Uterus (tissue), 4 donors: Measurements from ENCODE around the gene CAPN13. TPM values are rescaled to one million over a fixed set of nuclear protein-coding genes. Genes with fewer than 3 reads are reported as not detected.

Experiments used
- DNase-seq, 2 donors: peaks; one replicate each; pipeline ENCODE4 v3.0.0-alpha.2; 2019 to 2020
- H3K27ac ChIP-seq, 2 donors: fragments of 200-600 bp; sonication (generic); 1 replicate in 1 of 2; 2 replicates in 1 of 2; pipeline ENCODE4 v1.5.1; 2016 to 2018
- H3K27me3 ChIP-seq, 2 donors: fragments of 200-600 bp; sonication (generic); one replicate each; pipeline ENCODE4 v1.5.1; 2018 to 2019; ENCODE audit warnings: control low read depth in 1 of 2
- H3K36me3 ChIP-seq, 2 donors: fragments of 200-600 bp; sonication (generic); one replicate each; pipeline ENCODE4 v1.5.1; 2019; ENCODE audit warnings: control low read depth in 1 of 2
- H3K4me1 ChIP-seq, 2 donors: fragments of 200-600 bp; sonication (generic); one replicate each; pipeline ENCODE4 v1.5.1; 2018 to 2019; ENCODE audit warnings: control low read depth in 1 of 2
- H3K4me3 ChIP-seq, 2 donors: fragments of 200-600 bp; sonication (generic); 1 replicate in 1 of 2; 2 replicates in 1 of 2; pipeline ENCODE4 v1.5.1; 2018 to 2019; ENCODE audit warnings: mild to moderate bottlenecking in 1 of 2
- H3K9me3 ChIP-seq, 2 donors: fragments of 200-600 bp; sonication (generic); one replicate each; pipeline ENCODE4 v1.5.1; 2019; ENCODE audit warnings: control low read depth in 1 of 2
- POLR2A ChIP-seq, 2 donors: fragments of 450-650 bp; IDR thresholded peaks; one replicate each; pipeline ENCODE4 v1.6.1; 2016; ENCODE audit warnings: antibody characterized with exemption in 2 of 2, mild to moderate bottlenecking in 1 of 2, moderate library complexity in 1 of 2
- intact Hi-C: fragments of 100-400 bp; cut with DNase I; formaldehyde crosslinking; loops from one replicate; pipeline ENCODE4 v1.15.1; 2023; ENCODE audit warnings: low total_unique reads
- small RNA-seq: library from RNA; depleted of rRNA; stranded (forward); fragments of <200 nt; gene quantifications from one replicate; pipeline ENCODE3, GENCODE V24; 2016
- total RNA-seq, 4 donors: library from RNA; depleted of rRNA in 3 of 4; stranded (reverse); fragments of >200 nt in 3 of 4; gene quantifications; one replicate each; pipeline versions ENCODE4 v1.1.0 to v1.2.4, GENCODE V29; 2014 to 2023
- TF ChIP-seq, protein P1 (sequence below), 4 experiments: fragments of 200-600 bp in 2 of 4; fragments of 450-650 bp in 2 of 4; sonication (generic) in 2 of 4; IDR thresholded peaks; one replicate each; pipeline ENCODE4 v1.5.1; 2016 to 2019; ENCODE audit warnings: antibody characterized with exemption in 4 of 4, mild to moderate bottlenecking in 2 of 4, moderate library complexity in 1 of 4
- donor health status: DM: yes; HTN: yes; CAD: no.

The CAPN13 gene
- total RNA-seq, 4 donors from 2014 or later, result 0.76 TPM; not detected in 3

GRCh38 chr2:30677231-30677630 is 130.0 kb downstream of the CAPN13 start:
- Histone ChIP-seq H3K4me1 (no peaks in the 10 kb centered on the region), H3K27me3 (no peaks in the 10 kb centered on the region), H3K9me3 (no peaks in the 10 kb centered on the region), H3K4me3 (no peak overlapping the region), H3K36me3 (no peaks in the 10 kb centered on the region), H3K27ac (no peak overlapping the region)
- TF ChIP-seq, protein P1, sequence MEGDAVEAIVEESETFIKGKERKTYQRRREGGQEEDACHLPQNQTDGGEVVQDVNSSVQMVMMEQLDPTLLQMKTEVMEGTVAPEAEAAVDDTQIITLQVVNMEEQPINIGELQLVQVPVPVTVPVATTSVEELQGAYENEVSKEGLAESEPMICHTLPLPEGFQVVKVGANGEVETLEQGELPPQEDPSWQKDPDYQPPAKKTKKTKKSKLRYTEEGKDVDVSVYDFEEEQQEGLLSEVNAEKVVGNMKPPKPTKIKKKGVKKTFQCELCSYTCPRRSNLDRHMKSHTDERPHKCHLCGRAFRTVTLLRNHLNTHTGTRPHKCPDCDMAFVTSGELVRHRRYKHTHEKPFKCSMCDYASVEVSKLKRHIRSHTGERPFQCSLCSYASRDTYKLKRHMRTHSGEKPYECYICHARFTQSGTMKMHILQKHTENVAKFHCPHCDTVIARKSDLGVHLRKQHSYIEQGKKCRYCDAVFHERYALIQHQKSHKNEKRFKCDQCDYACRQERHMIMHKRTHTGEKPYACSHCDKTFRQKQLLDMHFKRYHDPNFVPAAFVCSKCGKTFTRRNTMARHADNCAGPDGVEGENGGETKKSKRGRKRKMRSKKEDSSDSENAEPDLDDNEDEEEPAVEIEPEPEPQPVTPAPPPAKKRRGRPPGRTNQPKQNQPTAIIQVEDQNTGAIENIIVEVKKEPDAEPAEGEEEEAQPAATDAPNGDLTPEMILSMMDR (IDR thresholded peaks at IDR 0.05), result no peak
- no peak for TF ChIP-seq POLR2A (IDR thresholded peaks at IDR 0.05)
- intact Hi-C loops, result no loop called here
- no peak for DNase-seq

DNA sequence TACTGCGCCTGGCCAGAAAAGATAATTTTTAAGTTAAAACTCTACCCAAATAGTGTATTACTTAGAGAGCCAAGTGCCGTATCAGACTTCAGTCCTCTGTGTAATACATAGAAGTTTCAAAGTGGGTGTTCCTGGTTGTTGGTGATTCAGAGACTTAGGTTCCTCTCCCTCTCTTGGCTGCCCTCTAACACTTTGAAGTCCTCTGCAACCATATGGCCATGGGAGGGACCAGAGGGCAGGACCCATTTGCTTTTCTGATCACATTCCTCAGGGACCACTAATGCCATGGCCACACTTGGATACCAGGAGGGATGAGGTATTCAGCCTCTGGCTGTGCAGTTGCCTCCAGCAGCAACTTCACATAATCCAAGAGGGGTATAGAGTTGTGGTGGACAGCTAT is 131.5 kb downstream of the CAPN13 start:
- Histone ChIP-seq H3K27me3 (no peaks in the 10 kb centered on the region), H3K27ac (no peak overlapping the region), H3K36me3 (no peaks in the 10 kb centered on the region), H3K4me1 (no peaks in the 10 kb centered on the region), H3K9me3 (no peaks in the 10 kb centered on the region), H3K4me3 (no peak overlapping the region)
- intact Hi-C loops, result no loop called here
- no peak for DNase-seq
- TF ChIP-seq, protein P1 (IDR thresholded peaks at IDR 0.05), result no peak

DNA sequence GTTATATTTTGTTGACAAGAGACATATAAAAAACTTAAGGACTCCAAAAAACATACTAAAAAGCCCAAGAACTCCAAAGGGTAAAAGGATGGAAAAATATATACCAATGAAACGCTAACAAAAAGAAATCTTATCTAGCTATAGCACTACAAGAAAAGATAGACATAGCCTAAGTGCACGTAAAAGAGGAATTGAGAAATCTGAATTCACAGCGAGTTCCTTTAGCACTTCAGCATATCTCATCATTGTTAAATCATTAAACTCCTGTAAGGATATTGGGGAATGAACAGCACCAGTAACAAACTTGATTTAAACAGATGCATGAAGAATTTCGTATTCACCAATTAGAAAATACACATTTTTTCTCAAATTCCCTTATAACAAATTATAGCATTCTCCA is 134.1 kb downstream of the CAPN13 start:
- Histone ChIP-seq H3K27me3 (no peaks in the 10 kb centered on the region), H3K9me3 (peaks cover 0 to 12% of the 10 kb centered on the region in 2 donors), H3K27ac (no peak overlapping the region), H3K36me3 (no peaks in the 10 kb centered on the region), H3K4me3 (no peak overlapping the region), H3K4me1 (no peaks in the 10 kb centered on the region)
- DNase-seq, result no peak
- TF ChIP-seq POLR2A (IDR thresholded peaks at IDR 0.05), result no peak
- TF ChIP-seq, protein P1 (IDR thresholded peaks at IDR 0.05), result no peak
- intact Hi-C loops, result no loop called here

Small RNA genes lying within 50 kb of the gene (small RNA-seq; reads per million reads assigned to genes)
- gene AC092569.1, result not detected
